GM18870 (cell line): ENCODE data around the gene CDKN1B.

ENCODE experiments used
- ATAC-seq: cut with Tn5 transposase; IDR thresholded peaks from one replicate; pipeline ENCODE4 v1.9.1; 2021; ENCODE audit warnings: moderate library complexity; ENCODE audit not compliant: unreplicated experiment

The CDKN1B gene

GRCh38 chr12:12755923-12756322 is 38.8 kb downstream of the CDKN1B start:
- no peak for ATAC-seq

- no peak for ATAC-seq
Observed at GRCh38 chr12:12757121-12757520, 40.0 kb downstream of the CDKN1B start.

GRCh38 chr12:12759234-12759915 is 42.2 kb downstream of the CDKN1B start:
- ATAC-seq = no peak

GRCh38 chr12:12764824-12765223 is 47.7 kb downstream of the CDKN1B start:
- ATAC-seq = no peak

GRCh38 chr12:12770262-12770661 is 53.1 kb downstream of the CDKN1B start:
- no peak for ATAC-seq
